HepG2 (cell line): ENCODE results near the gene NELFCD. TPM values are rescaled to one million over a fixed set of nuclear protein-coding genes. Genes with fewer than 3 reads are reported as not detected.

Experiments
- ATRX ChIP-seq: sonication (generic); formaldehyde crosslinking; IDR thresholded peaks from 2 replicates; pipeline ENCODE4 v1.4.0; 2020; ENCODE audit warnings: missing genetic modification reagents, borderline replicate concordance
- ELF3 ChIP-seq: IDR thresholded peaks from 2 replicates; pipeline ENCODE4 v1.6.1; 2016; ENCODE audit warnings: missing genetic modification reagents, missing compliant biosample characterization
- FOXJ3 ChIP-seq: sonication (generic); formaldehyde crosslinking; IDR thresholded peaks from 2 replicates; pipeline ENCODE4 v1.4.0; 2020; ENCODE audit warnings: missing genetic modification reagents, mild to moderate bottlenecking, borderline replicate concordance
- FOXP1 ChIP-seq, 2 experiments: fragments of 450-650 bp in 1 of 2; IDR thresholded peaks; 2 replicates each; pipeline ENCODE4 v1.6.1; 2017 to 2018; ENCODE audit warnings: antibody characterized with exemption in 1 of 2
- GZF1 ChIP-seq: sonication (generic); formaldehyde crosslinking; IDR thresholded peaks from 2 replicates; pipeline ENCODE4 v1.5.1; 2020; ENCODE audit warnings: mild to moderate bottlenecking, missing genetic modification reagents
- HDAC6 ChIP-seq: fragments of 200-600 bp; sonication (generic); IDR thresholded peaks from 2 replicates; pipeline ENCODE4 v1.7.0; 2017; ENCODE audit warnings: mild to moderate bottlenecking, antibody characterized with exemption, low read length, low read depth
- HMGXB3 ChIP-seq: sonication (generic); formaldehyde crosslinking; IDR thresholded peaks from 2 replicates; pipeline ENCODE4 v1.4.0; 2020; ENCODE audit warnings: missing genetic modification reagents, borderline replicate concordance
- IKZF5 ChIP-seq: IDR thresholded peaks from 2 replicates; pipeline ENCODE4 v1.6.1; 2018; ENCODE audit warnings: missing genetic modification reagents, mild to moderate bottlenecking, missing compliant biosample characterization
- KLF16 ChIP-seq, 2 experiments: sonication (generic) in 1 of 2; formaldehyde crosslinking in 1 of 2; IDR thresholded peaks; 2 replicates each; pipeline versions ENCODE4 v1.6.1 to v1.8.0; 2016 to 2023; ENCODE audit warnings: missing genetic modification reagents in 2 of 2, missing compliant biosample characterization in 1 of 2
- MXD1 ChIP-seq: sonication (generic); formaldehyde crosslinking; IDR thresholded peaks from 2 replicates; pipeline ENCODE4 v1.4.0; 2020; ENCODE audit warnings: mild to moderate bottlenecking, missing genetic modification reagents
- PRPF4 ChIP-seq: fragments of 200-400 bp; formaldehyde crosslinking; IDR thresholded peaks from 2 replicates; pipeline ENCODE4 v1.6.1; 2016; ENCODE audit warnings: low read length, low read depth; ENCODE audit not compliant: poor library complexity, severe bottlenecking
- RARA ChIP-seq: IDR thresholded peaks from 2 replicates; pipeline ENCODE4 v1.6.1; 2016; ENCODE audit warnings: missing genetic modification reagents, missing compliant biosample characterization
- SRSF9 ChIP-seq: fragments of 200-400 bp; formaldehyde crosslinking; IDR thresholded peaks from 2 replicates; pipeline ENCODE4 v1.6.1; 2018; ENCODE audit warnings: borderline replicate concordance, mild to moderate bottlenecking, low read depth, low read length; ENCODE audit not compliant: insufficient read depth, poor library complexity, severe bottlenecking
- ZBTB7A ChIP-seq: sonication (generic); formaldehyde crosslinking; IDR thresholded peaks from 2 replicates; pipeline ENCODE4 v1.8.0; 2022; ENCODE audit warnings: mild to moderate bottlenecking, missing genetic modification reagents
- ZFP90 ChIP-seq: sonication (generic); formaldehyde crosslinking; IDR thresholded peaks from 2 replicates; pipeline ENCODE4 v1.8.0; 2022; ENCODE audit warnings: missing genetic modification reagents, mild to moderate bottlenecking, inconsistent platforms, borderline replicate concordance
- ZNF296 ChIP-seq: sonication (generic); formaldehyde crosslinking; conservative IDR thresholded peaks from 2 replicates; pipeline ENCODE4 v1.5.0; 2020; ENCODE audit warnings: mild to moderate bottlenecking, missing genetic modification reagents
- ZNF317 ChIP-seq: sonication (generic); formaldehyde crosslinking; IDR thresholded peaks from 2 replicates; pipeline ENCODE4 v1.5.0; 2020; ENCODE audit warnings: mild to moderate bottlenecking, missing genetic modification reagents
- ZNF740 ChIP-seq: sonication (generic); formaldehyde crosslinking; IDR thresholded peaks from 2 replicates; pipeline ENCODE4 v1.4.0; 2020; ENCODE audit warnings: missing genetic modification reagents
- ZSCAN21 ChIP-seq: sonication (generic); formaldehyde crosslinking; IDR thresholded peaks from 2 replicates; pipeline ENCODE4 v1.8.0; 2022; ENCODE audit warnings: mild to moderate bottlenecking, missing genetic modification reagents, moderate library complexity, borderline replicate concordance
- polyA plus RNA-seq, 8 experiments: library from polyadenylated mRNA; depleted of rRNA in 3 of 8; stranded (reverse) in 7 of 8; unstranded in 1 of 8; fragments of >200 nt; fragmentation: Illumina TruSeq in 4 of 8; extraction: Trizol in 4 of 8; gene quantifications; 2 replicates each; pipeline versions ENCODE4 v1.2.1 to v1.2.3, GENCODE V29; 2011 to 2016; ENCODE audit warnings: low read depth in 4 of 8, missing spikeins in 1 of 8, mixed read lengths in 1 of 8; ENCODE audit not compliant: insufficient read depth in 1 of 8
- total RNA-seq, 5 experiments: library from RNA; depleted of rRNA; stranded (reverse); fragments of >200 nt; fragmentation: Illumina TruSeq; extraction: Trizol; gene quantifications; 2 replicates each; pipeline ENCODE4 v1.2.3, GENCODE V29; 2016; ENCODE audit warnings: low read depth in 1 of 5
- TF ChIP-seq, protein P1 (sequence below): sonication (generic); formaldehyde crosslinking; conservative IDR thresholded peaks from 2 replicates; pipeline ENCODE4 v1.8.0; 2022; ENCODE audit warnings: low read depth, missing genetic modification reagents

The NELFCD gene
- total and polyA plus RNA-seq, 2 of the 13 experiments (the other 11 are each of a cell fraction or from before 2014, with no cell fraction given), result 159 to 203 TPM

DNA sequence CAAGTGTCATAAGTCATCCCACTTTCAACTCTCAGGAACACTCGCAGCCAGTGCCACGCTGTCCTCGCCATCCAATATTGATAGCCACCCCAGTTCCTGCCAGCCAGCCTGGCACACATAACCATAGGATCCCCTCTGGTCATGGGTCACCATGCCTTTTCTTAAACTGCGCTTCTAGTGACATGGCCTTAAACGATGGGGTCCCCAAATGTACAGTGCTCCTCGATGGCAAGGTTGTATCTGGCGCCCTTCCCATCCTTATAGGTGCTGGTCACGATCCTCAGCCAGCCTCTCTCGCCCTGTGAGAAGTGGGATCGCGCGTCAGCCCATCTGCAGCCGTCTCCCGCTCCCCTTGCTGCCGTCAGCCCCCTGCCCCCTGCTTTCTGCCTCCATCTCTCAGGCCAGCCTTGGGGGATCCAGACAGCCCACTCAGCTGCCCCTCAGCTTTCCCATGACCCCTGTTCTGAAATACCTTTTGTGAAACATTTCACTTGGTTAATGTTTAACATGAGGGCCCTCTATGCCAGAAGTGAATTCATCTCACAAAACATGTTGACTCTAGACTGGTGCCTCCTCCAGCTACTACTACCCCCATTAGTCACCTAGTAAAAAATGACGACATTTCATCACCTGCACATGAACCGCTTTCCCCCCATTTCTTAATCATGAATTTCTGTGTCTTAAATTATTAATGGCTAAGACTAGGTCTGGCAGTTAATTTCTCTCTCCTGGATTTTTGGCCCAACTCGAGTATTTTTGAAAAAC, 14.6 kb downstream of the NELFCD start (continued):
- no peak for TF ChIP-seq HMGXB3
- no peak for TF ChIP-seq MXD1 (CRISPR knock-in tag)
- TF ChIP-seq SRSF9, result no peak
- TF ChIP-seq IKZF5 (CRISPR knock-in tag), result no peak; the same call in 1 of the 2 replicates
- TF ChIP-seq, protein P1, sequence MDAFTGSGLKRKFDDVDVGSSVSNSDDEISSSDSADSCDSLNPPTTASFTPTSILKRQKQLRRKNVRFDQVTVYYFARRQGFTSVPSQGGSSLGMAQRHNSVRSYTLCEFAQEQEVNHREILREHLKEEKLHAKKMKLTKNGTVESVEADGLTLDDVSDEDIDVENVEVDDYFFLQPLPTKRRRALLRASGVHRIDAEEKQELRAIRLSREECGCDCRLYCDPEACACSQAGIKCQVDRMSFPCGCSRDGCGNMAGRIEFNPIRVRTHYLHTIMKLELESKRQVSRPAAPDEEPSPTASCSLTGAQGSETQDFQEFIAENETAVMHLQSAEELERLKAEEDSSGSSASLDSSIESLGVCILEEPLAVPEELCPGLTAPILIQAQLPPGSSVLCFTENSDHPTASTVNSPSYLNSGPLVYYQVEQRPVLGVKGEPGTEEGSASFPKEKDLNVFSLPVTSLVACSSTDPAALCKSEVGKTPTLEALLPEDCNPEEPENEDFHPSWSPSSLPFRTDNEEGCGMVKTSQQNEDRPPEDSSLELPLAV, result no peak
- no peak for TF ChIP-seq ZNF317 (CRISPR knock-in tag)
- 0 out of 2 replicates have a peak, but pooled peaks have one; percentile 49 for TF ChIP-seq ZNF740
- TF ChIP-seq GZF1 (CRISPR knock-in tag), result no peak
- no peak for TF ChIP-seq HDAC6
- no peak for TF ChIP-seq ZSCAN21
- peak; percentile 58; the same call in 1 of the 2 replicates for TF ChIP-seq ELF3 (CRISPR knock-in tag)
- no peak for TF ChIP-seq PRPF4
- no peak for TF ChIP-seq ATRX (CRISPR knock-in tag)
- TF ChIP-seq ZFP90 (CRISPR knock-in tag), result 0 out of 2 replicates have a peak, but pooled peaks have one; percentile 55
- TF ChIP-seq RARA (CRISPR knock-in tag), result peak; percentile 81
- no peak for TF ChIP-seq ZNF296 (CRISPR knock-in tag)
- peak; percentile 86 for TF ChIP-seq ZBTB7A (CRISPR knock-in tag)
- 0 out of 2 replicates have a peak, but pooled peaks have one; percentile 21 for TF ChIP-seq FOXJ3
- no peak for TF ChIP-seq FOXP1 (IDR thresholded peaks at IDR 0.05)
- no peak for TF ChIP-seq FOXP1 (CRISPR knock-in tag; IDR thresholded peaks at IDR 0.05)
- TF ChIP-seq KLF16 (CRISPR knock-in tag; IDR thresholded peaks at IDR 0.05), result peak in 1 of 2 experiments; percentile 58; a peak in 1 of 4 replicates
